NCI-H446 (cell line): ENCODE results near the gene SLC22A12.

Experiments used
- DNase-seq, 2 experiments: peaks; one replicate each; lab custom pipeline; 2025; lab: John Stamatoyannopoulos, UW

Gene SLC22A12

DNA sequence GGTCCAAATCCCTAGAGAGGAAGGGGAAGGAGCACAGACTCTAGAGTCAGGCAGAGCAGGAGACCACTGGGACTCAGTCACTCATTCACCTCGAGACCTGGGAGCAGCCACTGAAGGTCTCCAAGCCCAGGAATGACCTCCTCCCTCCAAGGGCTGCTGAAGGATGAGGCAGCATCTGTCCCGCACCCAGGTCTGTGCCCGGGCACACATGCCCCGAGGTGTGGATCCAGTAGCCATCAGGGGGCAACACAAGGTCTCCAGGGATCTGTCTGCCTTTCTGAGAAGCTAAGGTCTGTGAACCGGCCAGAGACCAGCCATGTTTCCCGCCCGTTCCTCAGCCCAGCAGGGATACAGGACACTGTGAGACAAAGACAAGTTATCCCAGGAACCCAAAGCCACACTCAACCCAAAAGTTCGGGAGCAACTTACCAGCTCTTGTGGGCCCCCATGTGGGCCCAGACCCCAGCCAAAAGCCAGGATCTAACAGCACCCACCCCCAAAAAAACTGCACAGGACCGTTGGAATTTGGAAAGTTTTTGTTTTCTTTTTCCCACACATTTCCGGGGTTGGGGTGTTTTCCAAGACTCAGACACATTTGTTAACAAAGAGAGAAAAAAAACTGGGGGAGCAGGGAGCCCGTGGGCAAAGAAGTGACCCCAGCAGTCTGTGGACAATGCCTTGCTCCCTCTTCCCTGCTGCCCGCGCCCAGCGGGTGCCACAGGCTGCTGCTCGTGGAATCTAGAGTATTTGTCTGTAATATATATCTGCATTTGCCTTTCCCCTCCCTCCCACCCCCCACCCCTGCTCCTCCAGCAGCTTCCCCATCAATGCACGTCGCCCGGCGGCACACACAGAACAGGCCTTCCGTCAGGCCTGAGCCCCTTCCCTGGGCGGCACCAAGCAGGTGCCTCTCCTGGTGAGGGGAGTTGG is 14.9 kb downstream of the SLC22A12 start:
- DNase-seq, result no peak

DNA sequence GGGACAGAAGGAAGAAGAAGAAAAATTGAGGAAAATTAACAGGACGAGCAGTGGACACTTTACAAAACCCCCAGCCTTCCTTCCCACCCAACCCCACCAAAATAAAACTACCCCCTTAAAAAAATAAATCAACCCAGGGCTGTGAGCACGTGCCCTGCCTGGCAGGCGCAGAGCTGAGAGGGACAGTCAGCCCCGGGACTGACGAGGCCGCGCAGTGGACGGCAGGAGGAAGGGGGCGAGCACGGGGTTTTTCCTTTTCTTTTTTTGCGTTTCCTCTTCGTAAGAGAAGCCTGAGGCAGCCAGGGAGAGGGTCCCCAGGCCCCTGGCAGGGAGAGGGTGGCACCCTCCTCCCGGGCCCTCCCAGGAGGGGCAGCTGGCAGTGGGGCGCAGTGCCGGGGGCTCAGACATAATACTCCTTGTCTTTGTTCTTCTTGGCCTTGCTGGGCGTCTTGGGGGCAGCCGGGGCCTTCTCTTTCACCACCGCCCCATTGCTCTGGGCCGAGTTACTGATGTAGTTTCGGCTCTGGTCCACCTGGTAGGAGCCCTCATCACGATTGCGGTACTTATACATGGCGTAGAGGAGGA is 15.9 kb downstream of the SLC22A12 start:
- DNase-seq, result no peak

DNA sequence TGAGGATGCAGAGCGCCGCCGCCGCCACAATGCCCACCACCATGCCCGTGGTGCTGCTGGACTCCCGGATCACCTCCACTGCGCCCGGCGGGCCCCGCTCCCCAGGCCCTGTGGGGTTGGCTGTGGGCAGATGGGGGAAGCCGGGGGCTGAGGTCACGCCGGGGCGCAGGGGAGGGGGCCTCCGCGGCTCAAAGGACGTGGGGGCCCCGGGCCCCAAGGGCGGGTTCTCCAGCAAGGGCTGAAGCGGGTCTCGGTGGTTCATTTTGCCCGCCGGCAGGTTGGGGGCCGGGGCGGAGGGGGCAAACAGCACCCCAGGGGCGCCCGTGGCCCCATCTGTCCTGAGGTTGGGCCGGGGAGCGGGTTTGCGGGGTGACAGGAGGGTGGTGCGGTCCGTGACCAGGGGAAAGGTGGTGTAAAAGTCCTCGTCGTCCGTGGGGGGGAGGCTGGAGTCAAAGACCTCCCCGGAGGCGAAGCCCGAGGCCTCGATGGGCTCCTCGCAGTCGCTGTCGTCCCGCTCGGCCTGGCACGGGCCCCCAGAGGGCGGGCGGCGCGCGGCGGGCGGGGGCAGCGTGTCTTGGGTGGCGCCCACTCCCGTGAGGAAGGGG is 16.5 kb downstream of the SLC22A12 start:
- DNase-seq, result no peak

DNA sequence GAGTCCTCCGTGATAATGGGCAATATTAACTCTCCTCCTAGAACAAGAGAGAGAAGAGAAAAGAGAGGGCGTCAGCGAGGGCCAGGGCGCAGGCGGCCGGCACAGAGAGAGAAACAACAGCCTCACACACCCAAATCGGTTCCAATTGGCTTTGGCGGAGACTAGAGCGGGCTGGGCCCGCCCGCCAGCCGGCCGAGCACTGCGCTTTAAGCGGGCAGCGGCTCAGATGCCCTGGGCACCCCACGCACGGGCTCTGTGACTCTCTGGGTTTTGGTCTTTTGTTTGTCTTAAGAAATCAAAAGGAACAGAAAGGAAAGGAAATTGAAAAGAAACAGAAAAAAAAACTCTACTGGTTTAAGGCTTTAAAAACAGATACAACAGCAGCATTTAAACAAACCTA is 17.0 kb downstream of the SLC22A12 start:
- no peak for DNase-seq

DNA sequence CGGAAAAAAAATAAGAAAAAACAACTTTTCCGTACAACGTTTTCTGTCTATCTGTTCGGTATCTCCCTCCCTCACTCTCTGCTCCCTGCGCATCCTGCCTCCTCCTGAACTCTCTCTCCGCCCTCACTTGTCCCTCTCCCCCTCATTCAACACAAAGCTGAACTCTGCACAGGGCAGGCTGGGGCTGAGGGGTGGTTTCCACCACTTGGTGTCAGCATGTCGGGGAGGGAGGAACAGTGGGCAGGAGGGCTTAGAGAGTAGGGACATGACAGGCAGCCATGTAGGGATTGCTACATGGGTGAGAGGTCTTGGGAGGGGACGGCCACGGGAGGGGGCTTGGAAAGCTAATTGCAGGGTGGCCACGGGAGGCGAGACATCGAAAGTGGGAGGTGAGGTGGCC is 17.6 kb downstream of the SLC22A12 start:
- no peak for DNase-seq

DNA sequence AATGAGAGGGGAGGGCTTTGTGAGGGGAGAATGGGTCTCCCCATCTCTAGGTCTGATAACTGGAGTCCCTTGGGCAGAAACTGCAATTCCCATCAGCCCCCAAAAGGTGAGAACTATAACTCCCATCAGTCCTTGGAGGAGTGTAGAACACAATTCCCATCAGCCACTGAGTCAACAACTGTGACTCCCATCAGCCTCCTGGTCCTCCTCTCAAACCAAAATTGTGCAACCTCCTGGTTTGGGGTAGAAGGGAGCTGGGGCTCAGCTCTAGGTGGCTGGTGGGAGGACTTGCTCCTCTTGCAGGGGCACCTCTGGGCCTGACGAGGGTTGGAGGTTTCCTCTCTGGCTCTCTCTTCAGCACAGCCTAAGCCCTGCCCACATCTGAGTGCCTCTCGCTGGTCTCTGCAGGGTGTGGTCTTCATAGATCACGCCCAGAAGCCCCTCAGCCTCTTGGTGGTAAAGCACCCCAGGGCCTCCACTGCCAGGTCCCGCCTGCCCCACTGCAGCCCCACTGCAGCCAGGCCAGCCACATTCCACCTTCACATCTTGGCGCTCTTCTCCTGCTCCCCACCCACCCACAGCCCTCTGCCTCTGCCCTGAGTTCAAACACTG is 18.5 kb downstream of the SLC22A12 start:
- no peak for DNase-seq

DNA sequence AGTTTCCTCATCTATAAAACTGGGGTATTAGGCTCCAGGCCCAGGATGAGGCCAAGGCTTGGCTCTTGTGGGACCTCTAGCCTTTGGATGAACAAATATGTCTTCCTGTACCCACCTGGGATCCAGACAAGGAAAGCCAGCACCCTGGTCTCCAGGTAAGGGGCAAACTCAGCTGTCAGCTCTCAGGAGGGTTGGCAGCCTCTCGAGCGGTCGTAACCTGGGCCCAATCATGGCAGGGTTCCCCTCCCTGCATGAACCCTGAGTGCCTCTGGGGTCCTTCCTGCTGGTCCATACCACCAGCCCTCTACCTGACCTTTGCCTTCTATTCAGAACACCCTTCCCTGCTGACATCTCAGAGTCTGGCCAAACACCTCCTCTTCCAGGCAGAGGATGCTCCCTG is 19.6 kb downstream of the SLC22A12 start:
- DNase-seq, result no peak

DNA sequence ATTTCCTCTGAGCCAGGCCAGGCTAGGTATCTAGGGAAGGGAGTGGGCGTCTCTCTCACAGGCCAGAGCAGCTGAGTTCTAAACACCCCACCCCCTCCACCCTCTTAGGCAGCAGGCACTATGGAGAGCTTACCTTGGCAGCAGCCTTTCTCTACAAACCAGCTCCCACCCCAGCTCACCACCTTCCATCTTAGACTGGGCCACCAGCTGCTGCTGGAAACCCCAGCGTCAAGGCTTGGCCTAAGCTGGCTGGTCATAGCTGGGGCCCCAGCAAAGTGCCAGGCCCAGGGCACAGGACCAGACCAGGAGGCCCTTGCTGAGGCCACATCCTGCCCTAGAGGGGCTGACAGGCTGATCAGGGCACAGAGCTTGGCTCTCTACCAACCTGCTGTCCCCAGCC is 20.2 kb downstream of the SLC22A12 start:
- DNase-seq, result no peak

DNA sequence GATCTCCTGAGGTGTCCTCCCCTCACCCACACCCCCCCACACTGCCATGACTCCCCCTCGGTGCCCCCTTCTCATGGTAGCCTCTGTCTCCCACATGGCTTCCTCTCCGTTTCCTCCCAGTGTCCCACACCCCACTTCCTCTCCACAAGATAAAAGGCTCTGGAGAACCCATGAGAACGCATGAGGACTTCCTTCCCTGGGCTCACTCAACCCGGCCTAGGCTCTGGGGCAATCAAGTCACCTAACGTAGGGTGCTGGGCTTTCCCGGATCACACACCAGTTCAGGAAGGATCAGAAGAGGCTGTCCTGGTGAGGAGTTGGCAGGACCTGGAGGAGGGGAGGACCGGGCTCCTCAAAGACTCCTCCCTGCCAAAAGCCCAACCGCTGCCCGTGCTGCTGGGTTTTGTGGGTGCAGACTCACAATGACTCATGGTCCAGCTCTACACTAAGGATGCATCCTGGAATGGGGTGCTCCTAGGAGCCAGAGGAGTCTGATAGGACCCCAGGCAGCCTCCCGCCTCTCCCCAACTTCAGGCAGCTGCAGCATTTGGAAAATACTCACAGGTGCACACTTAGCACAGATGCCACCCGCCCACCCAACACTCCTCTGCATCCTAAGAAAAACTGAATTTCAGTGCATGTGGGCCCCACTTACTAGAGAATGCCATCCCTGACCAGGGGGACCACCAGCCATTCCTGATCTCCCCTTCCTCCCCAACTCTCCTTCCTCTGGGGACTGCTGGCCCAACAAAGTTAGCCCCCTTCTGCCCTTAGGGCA is 21.0 kb downstream of the SLC22A12 start:
- DNase-seq, result no peak

DNA sequence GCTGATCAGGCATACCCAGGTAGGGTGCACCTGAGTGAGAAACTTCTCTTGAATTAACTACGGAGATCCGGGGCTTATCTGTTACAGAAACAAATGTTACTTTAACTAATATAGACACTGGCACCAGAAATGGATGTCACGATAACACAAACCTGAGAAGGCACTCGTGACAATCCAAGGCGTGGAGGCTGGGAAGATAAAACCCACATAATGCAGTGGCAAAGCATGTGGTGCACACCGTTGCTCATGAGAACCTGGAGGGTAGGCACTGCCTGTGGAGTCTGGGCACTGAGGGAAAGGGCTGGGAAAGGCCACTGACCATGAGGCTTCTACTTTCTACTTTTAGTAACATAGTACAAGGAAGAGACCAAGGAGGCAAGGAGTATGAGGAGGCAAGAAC is 22.6 kb downstream of the SLC22A12 start:
- no peak for DNase-seq

DNA sequence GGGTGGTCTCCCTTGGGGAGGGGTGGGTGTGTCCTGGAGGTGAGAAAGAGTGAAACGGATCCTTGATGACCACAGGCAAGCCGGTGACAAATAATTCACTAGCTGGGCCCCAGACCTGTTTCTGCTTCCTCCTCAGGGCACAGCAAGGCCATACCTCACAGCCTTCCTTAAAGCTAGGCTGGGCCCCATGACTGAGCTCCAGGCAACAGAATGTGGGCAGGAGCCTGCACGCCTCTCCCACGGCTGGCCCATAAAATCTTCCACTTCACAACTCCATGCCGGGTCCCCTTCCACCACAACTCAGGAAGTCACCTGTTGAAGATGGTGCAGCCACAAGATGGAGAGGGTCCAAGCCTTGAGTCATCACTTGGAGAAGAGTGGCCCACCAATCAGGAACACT is 23.9 kb downstream of the SLC22A12 start:
- no peak for DNase-seq

DNA sequence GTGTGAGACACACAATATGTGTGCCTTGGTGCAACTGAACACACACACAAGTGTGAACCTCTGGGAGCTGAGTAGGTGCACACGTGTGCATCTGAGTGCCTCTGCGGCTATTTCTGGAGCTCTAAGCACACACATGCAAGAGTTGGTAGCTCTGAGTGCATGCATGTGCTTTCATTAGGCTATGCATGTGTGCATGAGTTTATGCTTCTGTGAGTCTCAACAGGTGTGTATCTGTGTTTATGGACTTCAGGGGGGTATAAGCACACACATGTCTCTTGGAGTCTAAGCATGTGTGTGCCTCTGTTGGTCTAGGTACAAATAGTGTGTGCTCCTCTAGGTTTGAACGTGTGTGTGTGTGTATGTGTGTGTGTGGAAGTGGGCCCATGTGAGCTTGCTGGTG is 25.8 kb downstream of the SLC22A12 start:
- DNase-seq, result no peak

DNA sequence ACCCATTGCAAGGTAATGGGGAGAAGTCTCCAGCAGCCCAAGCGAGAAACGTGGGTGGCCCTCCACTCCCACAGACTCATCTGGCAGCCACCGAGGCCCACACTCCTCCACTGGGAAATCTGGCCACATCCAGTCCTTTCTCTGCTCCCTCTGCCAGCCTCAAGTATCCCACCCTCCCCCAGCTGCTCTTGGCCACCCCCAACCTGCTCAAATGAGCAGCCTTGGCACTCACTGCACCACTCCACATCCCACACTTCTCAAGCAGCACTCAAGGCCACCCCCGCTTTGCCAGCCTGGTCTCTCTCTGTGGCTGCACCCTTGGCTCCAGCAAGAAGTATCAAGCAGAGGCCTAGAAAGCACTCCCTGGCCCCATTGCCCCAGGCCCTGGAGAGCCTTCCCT is 28.2 kb downstream of the SLC22A12 start:
- DNase-seq, result no peak

DNA sequence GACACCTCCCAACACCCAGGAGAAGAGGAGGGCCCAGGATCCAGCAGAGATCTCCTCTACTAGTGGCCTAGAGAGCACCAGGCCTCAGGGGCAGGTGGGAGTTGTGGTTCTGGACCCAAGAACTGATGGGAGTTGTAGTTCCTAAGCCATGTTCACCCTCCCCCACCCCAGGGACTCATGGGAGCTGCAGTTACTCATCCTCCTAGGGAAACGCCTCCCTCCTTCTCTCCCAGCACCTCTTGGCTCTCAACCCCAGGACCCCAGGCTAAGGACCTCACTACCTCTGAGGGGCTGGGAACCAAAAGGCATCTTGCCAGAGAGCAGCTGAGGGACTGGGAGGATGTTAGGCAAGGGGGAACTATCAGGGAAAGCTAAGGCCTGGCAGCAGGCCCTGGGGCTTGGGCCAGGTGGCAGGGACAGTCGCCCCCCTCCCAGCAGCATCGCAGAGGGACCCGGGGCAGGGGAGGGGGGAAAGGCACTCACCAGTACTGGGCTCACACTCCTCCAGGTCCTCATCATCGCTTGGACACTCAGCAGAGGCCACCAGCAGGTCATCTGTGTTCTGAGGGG is 28.9 kb downstream of the SLC22A12 start:
- DNase-seq, result peak; percentile 34 to 76

DNA sequence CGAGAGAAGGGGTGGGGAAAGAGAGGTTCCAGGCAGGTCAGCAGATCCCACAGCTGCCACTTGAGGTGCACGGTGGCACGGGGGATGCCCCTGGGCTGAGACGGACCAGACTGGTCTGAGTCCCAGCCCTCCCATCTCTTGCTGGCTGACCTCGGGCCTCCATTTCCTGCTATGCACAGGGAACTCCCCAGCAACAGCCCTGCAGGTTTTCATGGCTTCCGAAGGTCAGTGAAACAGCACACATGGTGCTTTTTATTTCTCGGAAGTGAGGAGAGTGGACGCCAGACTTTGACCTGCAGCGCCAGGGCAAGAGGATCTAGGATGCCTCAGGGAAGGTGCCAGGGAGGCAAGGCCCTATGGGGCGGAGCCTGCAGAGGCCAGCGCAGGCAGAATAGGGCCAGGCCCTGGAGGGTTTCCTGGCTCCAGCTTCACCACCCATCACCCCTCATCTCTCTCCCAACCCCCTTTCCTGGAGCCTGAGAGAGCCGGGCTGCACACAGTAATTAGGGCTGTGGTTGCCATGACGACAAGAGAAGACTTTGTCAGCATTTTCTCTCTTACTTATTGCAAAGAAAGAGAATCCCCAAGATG is 29.5 kb downstream of the SLC22A12 start:
- DNase-seq, result peak in 1 of 2 experiments; percentile 43

DNA sequence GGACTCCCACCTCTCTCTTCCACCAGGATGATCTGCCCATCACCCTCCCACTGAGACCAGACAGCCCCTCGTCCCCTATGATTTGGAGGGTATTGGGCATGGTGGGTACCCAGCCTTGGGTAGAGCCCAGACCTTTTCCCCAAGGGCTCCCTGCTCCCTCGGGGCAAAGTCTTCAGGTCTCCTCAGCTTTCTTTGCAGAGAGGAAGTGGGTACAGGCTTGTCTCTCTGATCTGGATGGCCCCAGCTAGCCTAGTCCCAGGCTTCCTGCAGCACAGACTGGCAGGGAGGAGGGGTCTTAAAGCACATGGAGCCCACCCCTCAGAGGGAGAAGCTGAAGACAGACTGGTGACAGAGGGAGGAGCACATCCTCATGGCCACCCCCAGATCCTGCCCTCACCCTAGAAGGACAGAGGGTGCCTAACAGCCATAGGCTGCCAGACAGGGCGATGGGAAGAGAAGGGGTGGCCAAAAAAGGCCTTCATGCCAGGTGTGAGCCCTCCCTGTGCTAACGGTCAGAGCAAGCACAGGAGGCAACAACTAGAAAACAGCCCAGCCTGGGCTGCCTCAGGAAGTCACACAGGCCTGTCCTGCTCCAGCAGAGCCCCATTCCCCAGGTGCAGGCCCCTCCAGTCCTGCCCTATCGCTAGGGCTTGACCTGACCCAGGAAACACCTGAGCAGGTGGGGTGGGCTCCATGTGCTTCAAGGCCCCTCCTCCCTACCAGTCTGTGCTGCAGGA is 30.4 kb downstream of the SLC22A12 start:
- DNase-seq, result no peak

DNA sequence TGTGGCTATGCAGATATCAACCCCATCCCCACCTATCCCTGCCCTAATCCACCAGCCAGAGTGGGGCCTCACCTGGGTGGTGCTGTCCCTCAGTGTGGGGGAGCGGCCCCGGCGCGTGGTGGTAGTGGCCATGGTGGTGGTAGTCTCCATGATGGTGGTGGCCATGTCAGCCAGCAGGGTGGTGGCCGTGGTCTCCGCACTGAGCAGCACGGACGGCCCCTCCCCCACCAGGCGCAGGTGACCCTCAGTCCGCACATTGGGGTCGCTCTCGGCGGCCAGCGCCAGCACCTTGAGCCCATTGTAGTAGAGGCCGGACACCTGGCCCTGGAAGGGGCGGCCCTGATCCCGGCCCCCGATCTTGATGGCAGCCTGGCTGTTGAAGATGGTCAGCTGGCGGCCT is 31.7 kb downstream of the SLC22A12 start:
- DNase-seq, result no peak

DNA sequence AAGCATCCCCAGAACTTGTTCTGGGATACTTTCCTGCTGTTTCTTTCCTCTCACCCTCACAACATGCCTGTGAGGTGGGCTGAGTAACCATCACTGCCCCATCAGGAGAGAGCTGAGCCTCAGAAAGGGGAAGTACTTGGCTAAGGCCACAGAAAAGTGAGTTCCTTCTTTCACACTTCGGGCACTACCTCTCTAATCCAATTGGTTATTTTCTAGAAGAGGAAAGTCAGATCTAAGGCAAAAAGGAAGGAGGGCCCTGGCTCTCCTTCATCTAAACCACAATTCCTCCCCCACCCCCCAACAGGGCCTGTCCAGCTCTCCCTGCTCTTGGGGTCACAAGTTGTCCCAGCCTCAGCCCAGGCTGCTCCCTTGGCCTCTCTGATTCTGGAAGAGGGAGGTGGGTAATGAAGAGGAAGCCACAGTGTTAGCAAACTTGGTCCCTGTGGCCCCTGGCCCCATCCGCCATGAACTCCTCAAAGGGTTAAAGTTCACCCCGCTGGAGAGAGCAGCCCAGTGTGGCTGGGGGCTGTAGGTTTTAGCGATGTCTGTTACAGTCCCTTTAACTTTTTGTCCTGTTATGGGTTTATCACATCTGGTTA is 34.0 kb downstream of the SLC22A12 start:
- DNase-seq, result no peak

DNA sequence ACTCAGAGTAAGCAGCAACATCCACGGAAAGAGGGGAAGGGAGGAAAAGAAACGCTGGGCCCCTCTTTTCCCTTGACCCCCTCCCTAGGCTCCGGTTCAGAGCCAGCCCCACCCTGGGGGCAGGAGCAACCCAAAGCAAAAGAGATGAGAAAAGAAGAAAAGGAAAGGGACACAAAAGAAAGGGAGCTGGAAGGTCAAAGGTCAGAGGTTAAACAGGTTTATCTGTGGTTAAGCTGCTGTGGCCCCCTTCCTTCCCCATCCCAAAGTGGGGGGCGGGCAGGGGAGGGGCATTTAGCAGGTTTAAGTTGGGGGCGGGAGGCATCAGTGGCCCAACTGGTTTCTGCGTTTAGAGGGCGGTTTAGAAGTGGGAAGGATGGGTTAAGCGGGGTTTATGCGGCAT is 35.6 kb downstream of the SLC22A12 start:
- DNase-seq, result no peak

DNA sequence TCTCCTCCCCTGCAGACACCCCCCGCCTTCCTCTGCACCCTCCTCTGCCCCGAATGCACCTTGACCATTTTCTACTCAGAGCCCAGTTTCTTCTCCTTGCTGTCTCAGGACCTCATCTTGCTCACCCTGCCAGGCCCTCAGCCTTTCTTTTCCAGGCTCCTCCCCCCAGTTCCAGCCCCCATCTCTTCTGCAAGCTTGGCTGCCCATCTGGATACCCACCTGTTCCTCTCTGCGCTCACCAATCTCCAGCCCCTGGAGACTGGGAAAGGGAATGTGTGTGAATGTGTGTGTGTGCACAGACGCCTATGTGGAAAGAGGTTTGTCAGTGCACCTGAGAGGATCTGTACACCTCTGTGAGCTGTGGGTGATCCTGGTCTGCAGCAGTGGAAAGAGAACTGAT is 36.4 kb downstream of the SLC22A12 start:
- no peak for DNase-seq
